ENCODE data around the gene MAD1L1.

MAD1L1 gene

GRCh38 chr7:1818575-1819258 lies 414.0 kb downstream of the MAD1L1 start:
- no peak for DNase-seq

- DNase-seq = no peak
Observed at GRCh38 chr7:1817061-1817712, 415.6 kb downstream of the MAD1L1 start.

GRCh38 chr7:1816451-1816850 lies 416.3 kb downstream of the MAD1L1 start:
- peak; percentile 74 for DNase-seq

- DNase-seq = peak; percentile 88
Observed at GRCh38 chr7:1815551-1816281, 417.0 kb downstream of the MAD1L1 start.

- peak; percentile 94 for DNase-seq
Observed at GRCh38 chr7:1815051-1815481, 417.7 kb downstream of the MAD1L1 start.

- DNase-seq = no peak
Observed at GRCh38 chr7:1814089-1814811, 418.5 kb downstream of the MAD1L1 start.

GRCh38 chr7:1813394-1814088 lies 419.2 kb downstream of the MAD1L1 start:
- DNase-seq = no peak

GRCh38 chr7:1812509-1813393 lies 420.0 kb downstream of the MAD1L1 start:
- DNase-seq = peak; percentile 64

GRCh38 chr7:1811850-1812508 lies 420.8 kb downstream of the MAD1L1 start:
- DNase-seq = peak; percentile 57

GRCh38 chr7:1810961-1811849 lies 421.5 kb downstream of the MAD1L1 start:
- DNase-seq = peak; percentile 77

- DNase-seq = no peak
Observed at GRCh38 chr7:1810521-1810920, 422.2 kb downstream of the MAD1L1 start.

- DNase-seq = no peak
Observed at GRCh38 chr7:1809601-1810258, 423.0 kb downstream of the MAD1L1 start.

GRCh38 chr7:1809070-1809469 lies 423.7 kb downstream of the MAD1L1 start:
- no peak for DNase-seq

GRCh38 chr7:1807821-1808600 lies 424.7 kb downstream of the MAD1L1 start:
- DNase-seq = no peak

GRCh38 chr7:1806354-1806753 lies 426.4 kb downstream of the MAD1L1 start:
- no peak for DNase-seq

GRCh38 chr7:1804310-1804709 lies 428.4 kb downstream of the MAD1L1 start:
- DNase-seq = no peak

GRCh38 chr7:1802899-1803298 lies 429.8 kb downstream of the MAD1L1 start:
- no peak for DNase-seq

GRCh38 chr7:1800902-1801301 lies 431.8 kb downstream of the MAD1L1 start:
- no peak for DNase-seq

- DNase-seq = no peak
Observed at GRCh38 chr7:1798191-1798590, 434.6 kb downstream of the MAD1L1 start.
